Measurements from ENCODE around the gene TSPAN31.

GRCh38 chr12:57781244-57781643, 36.4 kb downstream of the TSPAN31 start:
- no peak for TF ChIP-seq CTCF (IDR thresholded peaks at IDR 0.05)
- TF ChIP-seq POLR2A (IDR thresholded peaks at IDR 0.05), result no peak
- TF ChIP-seq POLR2AphosphoS5 (IDR thresholded peaks at IDR 0.05; ENCODE audit: insufficient read depth in 1 of 2, low read depth in 1 of 2), result no peak
